ENCODE measurements around the gene CAMLG.

The CAMLG gene

DNA sequence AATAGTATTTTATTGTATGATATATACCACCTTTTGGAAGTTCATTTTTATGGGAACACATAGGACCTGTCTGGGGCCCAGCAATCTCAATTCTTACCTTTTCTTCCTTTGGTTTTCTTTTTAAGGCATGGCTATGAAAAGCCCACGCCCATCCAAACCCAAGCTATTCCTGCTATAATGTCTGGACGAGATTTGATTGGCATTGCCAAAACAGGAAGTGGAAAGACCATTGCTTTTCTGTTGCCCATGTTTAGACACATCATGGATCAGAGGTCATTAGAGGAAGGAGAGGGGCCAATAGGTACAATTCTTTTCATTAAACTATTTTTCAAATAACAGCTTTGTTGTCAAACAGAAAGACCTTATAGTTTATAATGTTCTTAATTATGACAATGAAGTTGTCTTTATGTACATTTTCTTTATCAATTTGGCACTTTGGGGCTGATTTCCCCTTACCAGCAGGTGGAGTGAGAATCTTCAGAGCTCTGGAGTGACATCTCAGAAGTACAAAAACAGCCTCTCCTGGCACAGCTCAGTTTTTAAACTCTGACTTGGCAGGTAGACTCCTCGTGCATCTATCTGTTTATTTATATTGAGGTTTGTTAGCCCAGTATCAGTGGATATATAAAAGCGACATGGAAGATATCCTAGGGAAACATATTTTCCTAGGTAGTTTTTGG is 46.0 kb downstream of the CAMLG start:
- DNase-seq (ENCODE audit: low read depth), result no peak

GRCh38 chr5:134784946-134785620 is 46.7 kb downstream of the CAMLG start:
- DNase-seq (ENCODE audit: low read depth), result no peak

GRCh38 chr5:134787692-134788091 is 49.3 kb downstream of the CAMLG start:
- DNase-seq (ENCODE audit: low read depth), result no peak

GRCh38 chr5:134791580-134791979 is 53.2 kb downstream of the CAMLG start:
- no peak for DNase-seq (ENCODE audit: low read depth)

DNA sequence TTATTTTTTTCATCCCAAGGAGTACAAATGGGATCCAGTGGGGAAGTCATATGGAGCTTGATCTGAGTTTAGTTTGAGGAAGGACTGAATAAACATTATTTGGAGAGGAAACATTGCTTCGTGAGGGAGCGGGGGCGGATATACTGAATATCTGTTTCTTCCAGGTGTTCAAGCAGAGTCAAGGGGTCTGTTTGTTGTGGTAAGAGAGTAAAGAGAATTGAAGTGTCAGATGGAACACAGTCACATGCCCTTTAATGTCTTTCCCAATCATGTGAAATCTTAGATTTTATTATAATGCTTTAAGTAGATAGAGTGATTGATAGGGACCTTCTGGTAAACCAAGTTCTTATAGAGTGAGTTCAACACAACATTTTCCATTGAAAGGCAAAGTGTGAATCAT is 53.9 kb downstream of the CAMLG start:
- no peak for DNase-seq (ENCODE audit: low read depth)

GRCh38 chr5:134793111-134793510 is 54.8 kb downstream of the CAMLG start:
- no peak for DNase-seq (ENCODE audit: low read depth)

- DNase-seq (ENCODE audit: low read depth), result peak; percentile 27
Observed at GRCh38 chr5:134794082-134794481, 55.7 kb downstream of the CAMLG start.

DNA sequence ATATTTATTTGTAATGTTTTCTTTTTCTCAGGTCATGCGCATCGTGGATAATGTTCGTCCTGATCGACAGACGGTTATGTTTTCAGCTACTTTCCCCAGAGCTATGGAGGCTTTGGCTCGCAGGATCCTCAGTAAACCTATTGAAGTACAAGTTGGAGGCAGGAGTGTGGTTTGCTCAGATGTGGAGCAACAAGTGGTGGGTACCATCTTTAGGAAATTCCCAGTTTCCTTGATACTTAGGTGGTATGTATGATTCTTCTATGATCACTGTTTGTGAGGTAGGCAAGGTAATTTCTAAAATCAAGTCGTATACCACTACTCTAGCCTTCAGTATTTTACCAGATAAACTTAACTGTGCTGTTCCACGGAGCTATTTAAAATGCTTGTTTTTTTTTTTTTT is 56.5 kb downstream of the CAMLG start:
- no peak for DNase-seq (ENCODE audit: low read depth)

- DNase-seq (ENCODE audit: low read depth), result no peak
Observed at GRCh38 chr5:134798468-134798867, 60.1 kb downstream of the CAMLG start.

Measured in non-pigmented ciliary epithelial cell (primary cell).